RWPE1 (cell line): ENCODE measurements around the gene SIK3.
A peak's percentile ranks its signal among the peaks of the same experiment; 100 is the strongest.

Experiments
- CTCF ChIA-PET: fragments of 350-600 bp; sonication (Branson Sonifier 250); formaldehyde crosslinking; extraction: SDS; loops from one replicate; lab custom pipeline; 2021; lab: Yijun Ruan, JAX
- POLR2A ChIA-PET: fragments of 400-600 bp; formaldehyde crosslinking; extraction: SDS; loops from one replicate; lab custom pipeline; 2020; ENCODE audit warnings: antibody characterized with exemption; ENCODE audit not compliant: low non-redundant PET; lab: Yijun Ruan, JAX
- DNase-seq: peaks from one replicate; pipeline ENCODE4 v3.0.0; 2012; ENCODE audit warnings: low spot score
- H3K27ac ChIP-seq: fragments of 450-650 bp; 2 replicates; pipeline ENCODE4 v1.5.1; 2017
- TF ChIP-seq, protein P1 (sequence below): fragments of 450-650 bp; conservative IDR thresholded peaks from 2 replicates; pipeline ENCODE4 v1.5.1; 2017; ENCODE audit warnings: low read depth, mild to moderate bottlenecking

Gene SIK3

DNA sequence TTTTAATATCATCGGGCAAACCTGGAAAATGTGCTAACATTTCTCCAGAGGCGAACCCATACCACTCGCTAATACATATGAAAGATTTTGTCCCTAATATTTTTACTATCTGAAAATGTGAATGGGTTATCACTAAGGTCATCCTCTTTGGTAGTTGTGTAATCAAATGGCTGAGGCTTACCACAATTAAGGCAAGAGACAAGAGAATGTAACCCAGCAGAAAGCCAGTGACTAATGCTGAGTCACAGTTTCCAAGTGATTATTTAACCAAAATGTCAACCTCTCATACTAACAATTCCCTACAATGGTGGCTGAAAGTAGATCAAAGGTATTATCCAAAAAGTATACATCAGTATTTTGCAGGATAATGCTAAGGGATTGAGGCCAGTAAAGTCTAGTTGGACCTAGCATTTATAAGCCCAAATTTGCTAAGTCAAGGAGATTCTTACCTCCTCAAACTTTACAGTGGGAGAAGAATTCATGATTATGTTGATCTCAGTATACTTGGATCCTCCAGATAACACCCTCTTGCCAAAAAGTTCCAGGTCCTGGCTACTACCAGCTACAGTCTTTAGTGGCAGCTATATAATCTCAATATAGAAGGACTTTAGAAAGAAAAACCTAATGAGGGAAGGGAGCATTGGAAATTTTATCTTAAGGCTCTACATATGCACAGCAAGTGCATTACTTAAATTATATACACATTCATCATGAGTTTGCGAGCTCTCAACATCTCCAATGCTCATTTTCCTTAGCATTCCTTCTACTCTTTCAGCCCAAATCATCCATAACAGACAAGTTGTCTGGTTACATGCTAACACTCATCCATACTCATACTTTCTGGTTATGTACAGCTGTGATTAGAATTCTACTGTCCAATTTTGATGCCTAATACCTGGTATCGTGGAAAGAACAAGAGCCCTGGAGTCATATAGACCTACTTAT, 25.4 kb downstream of the SIK3 start:
- CTCF ChIA-PET: no interaction called here

DNA sequence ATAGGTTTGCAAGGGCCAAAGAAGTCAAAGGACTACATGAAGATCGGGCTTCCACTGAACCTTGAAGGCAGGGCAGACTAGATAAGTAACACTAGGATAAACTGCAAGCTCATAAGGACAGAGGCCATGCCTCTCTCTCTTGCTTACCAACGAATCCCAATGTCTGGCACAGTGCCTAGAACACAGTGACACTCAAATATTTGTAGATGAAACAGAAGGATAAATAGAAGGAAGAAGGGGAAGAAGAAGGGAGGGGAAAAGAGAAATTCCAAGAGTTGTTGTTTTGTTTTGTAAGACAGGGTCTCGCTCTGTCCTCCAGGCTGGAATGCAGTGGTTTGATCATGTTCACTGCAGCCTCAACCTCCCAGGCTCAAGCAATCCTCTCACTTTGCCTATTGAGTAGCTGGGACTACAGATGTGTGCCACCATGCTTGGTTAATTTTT, 26.9 kb downstream of the SIK3 start:
- TF ChIP-seq, protein P1, sequence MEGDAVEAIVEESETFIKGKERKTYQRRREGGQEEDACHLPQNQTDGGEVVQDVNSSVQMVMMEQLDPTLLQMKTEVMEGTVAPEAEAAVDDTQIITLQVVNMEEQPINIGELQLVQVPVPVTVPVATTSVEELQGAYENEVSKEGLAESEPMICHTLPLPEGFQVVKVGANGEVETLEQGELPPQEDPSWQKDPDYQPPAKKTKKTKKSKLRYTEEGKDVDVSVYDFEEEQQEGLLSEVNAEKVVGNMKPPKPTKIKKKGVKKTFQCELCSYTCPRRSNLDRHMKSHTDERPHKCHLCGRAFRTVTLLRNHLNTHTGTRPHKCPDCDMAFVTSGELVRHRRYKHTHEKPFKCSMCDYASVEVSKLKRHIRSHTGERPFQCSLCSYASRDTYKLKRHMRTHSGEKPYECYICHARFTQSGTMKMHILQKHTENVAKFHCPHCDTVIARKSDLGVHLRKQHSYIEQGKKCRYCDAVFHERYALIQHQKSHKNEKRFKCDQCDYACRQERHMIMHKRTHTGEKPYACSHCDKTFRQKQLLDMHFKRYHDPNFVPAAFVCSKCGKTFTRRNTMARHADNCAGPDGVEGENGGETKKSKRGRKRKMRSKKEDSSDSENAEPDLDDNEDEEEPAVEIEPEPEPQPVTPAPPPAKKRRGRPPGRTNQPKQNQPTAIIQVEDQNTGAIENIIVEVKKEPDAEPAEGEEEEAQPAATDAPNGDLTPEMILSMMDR: no peak
- no peak for DNase-seq
- no peak overlapping the region for H3K27ac ChIP-seq
- POLR2A ChIA-PET: no interaction called here
- CTCF ChIA-PET: no interaction called here

More for the DNA sequence above, 25.4 kb downstream of the SIK3 start:
- H3K27ac ChIP-seq: no peak overlapping the region
- peak; percentile 85 for DNase-seq
- POLR2A ChIA-PET: no interaction called here
- TF ChIP-seq, protein P1: no peak

DNA sequence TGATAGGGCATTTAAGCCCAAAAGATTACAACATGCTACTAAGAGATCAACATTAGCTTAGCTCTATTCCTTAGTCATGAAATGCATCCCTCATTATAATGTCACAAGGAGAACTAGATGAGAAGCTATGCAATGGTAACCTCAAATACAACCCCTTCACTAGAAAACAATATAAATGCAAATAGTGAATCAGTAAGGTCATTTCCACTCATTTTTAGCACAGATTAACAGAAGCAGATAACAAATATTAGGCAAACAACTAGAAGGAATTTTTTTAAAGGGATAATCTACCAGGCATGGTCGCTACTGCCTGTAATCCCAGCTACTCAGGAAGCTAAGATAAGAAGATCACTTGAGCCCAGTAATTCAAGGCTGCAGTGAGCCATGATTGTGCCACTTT, 28.2 kb downstream of the SIK3 start:
- ChIA-PET POLR2A (no interaction called here), CTCF (no interaction called here)
- DNase-seq: no peak
- no peak overlapping the region for H3K27ac ChIP-seq
- TF ChIP-seq, protein P1: no peak

DNA sequence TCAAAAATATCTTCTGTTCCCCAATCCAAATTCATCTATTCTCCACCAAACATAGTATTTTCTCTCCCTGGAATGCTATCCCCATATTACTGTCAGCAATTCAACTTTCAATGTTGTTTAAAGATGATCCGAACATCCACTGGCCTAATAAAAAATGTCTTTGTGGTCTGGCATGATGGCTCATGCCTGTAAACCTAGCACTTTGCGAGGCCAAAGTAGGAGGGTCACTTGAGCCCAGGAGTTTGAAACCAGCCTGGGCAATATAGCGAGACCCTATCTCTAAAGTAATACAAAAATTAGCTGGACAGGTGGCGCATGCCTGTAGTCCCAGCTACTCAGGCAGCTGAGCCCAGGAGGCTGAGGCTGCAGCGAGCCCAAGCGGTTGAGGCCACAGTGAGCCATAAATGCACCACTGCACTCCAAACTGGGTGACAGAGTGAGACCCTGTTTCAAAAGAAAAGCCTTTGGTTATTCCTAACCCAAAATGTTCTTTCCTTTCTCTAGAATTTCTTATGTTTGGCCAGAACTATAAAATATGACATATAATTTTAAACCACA, 29.8 kb downstream of the SIK3 start:
- DNase-seq: no peak
- ChIA-PET POLR2A (no interaction called here), CTCF (no interaction called here)
- H3K27ac ChIP-seq: no peak overlapping the region
- TF ChIP-seq, protein P1: no peak

DNA sequence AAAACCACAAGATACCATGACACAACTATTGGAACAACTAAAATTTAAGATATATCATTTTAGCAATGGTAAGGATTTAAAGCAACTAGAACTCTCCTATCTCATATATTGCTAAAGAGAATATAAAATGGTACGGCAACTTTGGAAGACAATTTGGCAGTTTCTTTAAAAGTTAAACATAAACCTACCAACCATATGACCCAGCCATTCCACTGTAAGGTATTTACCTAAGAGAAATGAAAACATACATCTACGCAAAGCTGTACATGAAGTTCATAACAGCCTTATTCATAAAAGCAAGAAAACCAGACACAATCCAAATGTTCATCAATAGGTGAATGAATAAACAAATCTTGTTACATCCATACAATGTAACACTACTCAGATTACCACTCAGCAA, 31.3 kb downstream of the SIK3 start:
- TF ChIP-seq, protein P1: no peak
- no peak for DNase-seq
- CTCF ChIA-PET: no interaction called here
- POLR2A ChIA-PET: no interaction called here
- H3K27ac ChIP-seq: no peak overlapping the region

DNA sequence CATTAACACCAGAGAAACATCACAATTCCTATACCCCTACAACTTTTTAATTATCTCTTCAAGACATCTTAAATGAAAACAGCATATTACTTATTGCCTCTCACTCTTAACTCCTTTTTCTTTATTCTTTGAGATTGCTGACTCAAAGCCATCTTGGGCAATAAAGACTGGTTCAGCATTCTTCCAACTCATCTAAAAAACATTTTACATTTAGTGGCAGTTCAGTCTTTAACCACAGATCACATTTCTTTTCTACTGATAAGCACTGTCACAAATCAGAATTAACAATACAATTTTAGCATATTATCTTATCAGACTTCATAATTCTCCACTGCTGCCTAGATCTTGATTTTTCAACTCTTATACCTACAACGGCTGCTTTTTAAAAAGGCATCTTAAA, 34.0 kb downstream of the SIK3 start:
- CTCF ChIA-PET: no interaction called here
- peak; percentile 26 for DNase-seq
- no peak overlapping the region for H3K27ac ChIP-seq
- POLR2A ChIA-PET: no interaction called here
- TF ChIP-seq, protein P1: no peak
